ENCODE data around the gene CIZ1. TPM values are rescaled to one million over a fixed set of nuclear protein-coding genes. Genes with fewer than 3 reads are reported as not detected.

CIZ1 gene
- total and polyA plus RNA-seq, 2 of the 13 experiments (the other 11 are each of a cell fraction or from before 2014, with no cell fraction given), result 30.6 to 50.3 TPM

- TF ChIP-seq BCL6 (CRISPR knock-in tag; IDR thresholded peaks at IDR 0.05), result no peak
- no peak for TF ChIP-seq FIP1L1 (IDR thresholded peaks at IDR 0.05; ENCODE audit: borderline replicate concordance, insufficient read depth, low read depth, low read length)
- no peak for TF ChIP-seq ZNF101 (CRISPR knock-in tag; IDR thresholded peaks at IDR 0.05; ENCODE audit: borderline replicate concordance, low read depth)
- no peak for TF ChIP-seq JUND (CRISPR knock-in tag; IDR thresholded peaks at IDR 0.05)
- TF ChIP-seq NKX3-1 (CRISPR knock-in tag; IDR thresholded peaks at IDR 0.05), result no peak
- no peak for TF ChIP-seq ELF1 (CRISPR knock-in tag; IDR thresholded peaks at IDR 0.05)
- TF ChIP-seq RARA (CRISPR knock-in tag; IDR thresholded peaks at IDR 0.05), result no peak
- TF ChIP-seq MIER2 (CRISPR knock-in tag; IDR thresholded peaks at IDR 0.05), result no peak
- TF ChIP-seq EHMT2 (IDR thresholded peaks at IDR 0.05; ENCODE audit: borderline replicate concordance, low read depth, low read length), result no peak
- TF ChIP-seq HBP1 (CRISPR knock-in tag; IDR thresholded peaks at IDR 0.05; ENCODE audit: low read depth), result no peak
- no peak for TF ChIP-seq ONECUT2 (CRISPR knock-in tag; IDR thresholded peaks at IDR 0.05)
- TF ChIP-seq ZNF737 (CRISPR knock-in tag; IDR thresholded peaks at IDR 0.05; ENCODE audit: borderline replicate concordance), result no peak
- TF ChIP-seq PHF21A (CRISPR knock-in tag; IDR thresholded peaks at IDR 0.05), result no peak
- TF ChIP-seq ZNF34 (CRISPR knock-in tag; IDR thresholded peaks at IDR 0.05; ENCODE audit: borderline replicate concordance), result no peak
- no peak for TF ChIP-seq CEBPG (CRISPR knock-in tag; IDR thresholded peaks at IDR 0.05)
- TF ChIP-seq NCOR1 (IDR thresholded peaks at IDR 0.05; ENCODE audit: borderline replicate concordance, low read length), result no peak
- TF ChIP-seq NFE2L2 (IDR thresholded peaks at IDR 0.05; ENCODE audit: low read length), result no peak
- TF ChIP-seq ZBTB42 (CRISPR knock-in tag; IDR thresholded peaks at IDR 0.05), result no peak
- no peak for TF ChIP-seq ZNF260 (CRISPR knock-in tag; IDR thresholded peaks at IDR 0.05; ENCODE audit: borderline replicate concordance, low read depth)
- TF ChIP-seq ESRRA (CRISPR knock-in tag; IDR thresholded peaks at IDR 0.05; ENCODE audit: low read depth), result no peak
- no peak for TF ChIP-seq E2F5 (CRISPR knock-in tag; conservative IDR thresholded peaks at IDR 0.05)
- TF ChIP-seq AHDC1 (CRISPR knock-in tag; IDR thresholded peaks at IDR 0.05; ENCODE audit: borderline replicate concordance), result no peak
- TF ChIP-seq MXD4 (CRISPR knock-in tag; IDR thresholded peaks at IDR 0.05), result no peak
Observed at GRCh38 chr9:128203024-128203706, 11.8 kb upstream of the CIZ1 start, which contains the start of gene DNM1 (continued).

All from HepG2 (cell line).